K562 (cell line): ENCODE data around the gene CENPX. TPM values are rescaled to one million over a fixed set of nuclear protein-coding genes. Genes with fewer than 3 reads are reported as not detected.

Experiments
- ATAC-seq: fragments of 200-7000 bp; cut with Tn5 transposase; 3 replicates; pipeline ENCODE4 v1.9.1; 2020; ENCODE audit warnings: moderate library complexity
- BruUV-seq: library from RNA; stranded (reverse); fragments of 400-500 nt; replicated peaks from 2 replicates; lab custom pipeline; 2021; lab: Mats Ljungman, UMichigan
- CTCF ChIA-PET: fragments of 300-600 bp; formaldehyde crosslinking; extraction: SDS; loops from one replicate; lab custom pipeline; 2021; ENCODE audit warnings: low intra/inter-chr PET ratio; lab: Yijun Ruan, JAX
- POLR2A ChIA-PET: fragments of 300-600, 350-650 bp; sonication (Branson Sonifier 250); formaldehyde crosslinking; extraction: SDS; loops from one replicate; lab custom pipeline; 2021; ENCODE audit warnings: antibody characterized with exemption, inconsistent platforms; lab: Yijun Ruan, JAX
- DNase-seq, 4 experiments: peaks; one replicate each; pipeline versions ENCODE4 v3.0.0 to v3.0.0-alpha.2; 2011 to 2018; ENCODE audit warnings: low spot score in 3 of 4, mixed read lengths in 3 of 4; ENCODE audit errors: extremely low read depth in 1 of 4
- FAIRE-seq: peaks from 2 replicates; lab custom pipeline; 2011; peaks lifted over from hg19 to GRCh38; lab: Jason Lieb, UNC
- H2AFZ ChIP-seq: 2 replicates; pipeline ENCODE4 v1.6.0; 2011; ENCODE audit warnings: low read depth, low read length, control low read depth, inconsistent platforms
- H3K27ac ChIP-seq: fragments of 200-600 bp; 3 replicates; pipeline ENCODE4 v1.8.0; 2011; ENCODE audit warnings: low read depth, mild to moderate bottlenecking, control low read depth, inconsistent platforms, low read length, moderate library complexity, mixed read lengths; ENCODE audit errors: extremely low read depth
- H3K27me3 ChIP-seq, 2 experiments: fragments of 300-600 bp in 1 of 2; 2 replicates in 1 of 2; 3 replicates in 1 of 2; pipeline versions ENCODE4 v1.6.0 to v1.8.0; 2011; ENCODE audit warnings: inconsistent platforms in 2 of 2, low read length in 2 of 2, mild to moderate bottlenecking in 1 of 2, mixed read lengths in 1 of 2, moderate library complexity in 1 of 2; ENCODE audit not compliant: control insufficient read depth in 2 of 2, insufficient read depth in 2 of 2
- H3K36me3 ChIP-seq: fragments of 300-600 bp; 3 replicates; pipeline ENCODE4 v1.8.0; 2011; ENCODE audit warnings: mild to moderate bottlenecking, low read length, inconsistent platforms; ENCODE audit not compliant: control insufficient read depth, insufficient read depth
- H3K4me1 ChIP-seq, 2 experiments: fragments of 200-600 bp in 1 of 2; replicated peaks in 1 of 2; 2 replicates in 1 of 2; 3 replicates in 1 of 2; pipeline versions ENCODE4 v1.5.1 to v1.8.0; 2011; ENCODE audit warnings: inconsistent platforms in 2 of 2, low read length in 2 of 2, mild to moderate bottlenecking in 1 of 2, mixed read lengths in 1 of 2, moderate library complexity in 1 of 2; ENCODE audit not compliant: control insufficient read depth in 2 of 2, insufficient read depth in 2 of 2
- H3K4me2 ChIP-seq: 2 replicates; pipeline ENCODE4 v1.6.1; 2011; ENCODE audit warnings: low read length, control low read depth, inconsistent platforms, mixed read lengths; ENCODE audit not compliant: insufficient read depth
- H3K4me3 ChIP-seq: fragments of 200-600 bp; sonication (generic), shearing (Covaris generic); 2 replicates; pipeline ENCODE4 v1.5.1; 2016; ENCODE audit warnings: control low read depth, inconsistent platforms
- H3K79me2 ChIP-seq: fragments of 200-600 bp; 3 replicates; pipeline ENCODE4 v1.8.0; 2011; ENCODE audit warnings: low read length, inconsistent platforms; ENCODE audit not compliant: control insufficient read depth, insufficient read depth
- H3K9ac ChIP-seq, 2 experiments: 2 replicates each; pipeline versions ENCODE4 v1.6.0 to v1.6.1; 2011; ENCODE audit warnings: low read depth in 2 of 2, low read length in 2 of 2, control low read depth in 1 of 2, inconsistent platforms in 1 of 2, mild to moderate bottlenecking in 1 of 2, mixed read lengths in 1 of 2; ENCODE audit not compliant: insufficient read depth in 1 of 2
- H3K9me1 ChIP-seq: one replicate; pipeline ENCODE4 v1.6.0; 2011; ENCODE audit warnings: inconsistent platforms, mild to moderate bottlenecking, low read length, moderate library complexity; ENCODE audit not compliant: control insufficient read depth, insufficient read depth
- H3K9me3 ChIP-seq: replicated peaks from 2 replicates; pipeline ENCODE4 v1.5.1; 2011; ENCODE audit warnings: low read depth, low read length, inconsistent platforms; ENCODE audit not compliant: control insufficient read depth, insufficient read depth
- H4K20me1 ChIP-seq: replicated peaks from 2 replicates; pipeline ENCODE4 v1.6.1; 2011; ENCODE audit warnings: low read length, inconsistent platforms, mixed read lengths; ENCODE audit not compliant: control insufficient read depth, insufficient read depth
- BCLAF1 ChIP-seq, 2 experiments: fragments of 450-650 bp in 1 of 2; IDR thresholded peaks; 2 replicates each; pipeline ENCODE4 v1.6.1; 2011 to 2017; ENCODE audit warnings: low read depth in 2 of 2, antibody characterized with exemption in 1 of 2, borderline replicate concordance in 1 of 2, low read length in 1 of 2, mild to moderate bottlenecking in 1 of 2, mixed read lengths in 1 of 2; ENCODE audit not compliant: control insufficient read depth in 1 of 2
- NBN ChIP-seq: fragments of 450-650 bp; IDR thresholded peaks from 2 replicates; pipeline ENCODE4 v1.6.1; 2016; ENCODE audit warnings: low read depth, mild to moderate bottlenecking
- POLR2G ChIP-seq: fragments of 200-400 bp; formaldehyde crosslinking; IDR thresholded peaks from 2 replicates; pipeline ENCODE4 v1.6.1; 2017; ENCODE audit warnings: low read depth, mild to moderate bottlenecking, antibody characterized with exemption, low read length, moderate library complexity
- REST ChIP-seq, 2 experiments: fragments of 450-650 bp; formaldehyde crosslinking in 1 of 2; IDR thresholded peaks; 2 replicates each; pipeline versions ENCODE4 v1.4.0 to v1.6.1; 2014 to 2020; ENCODE audit warnings: mild to moderate bottlenecking in 2 of 2, borderline replicate concordance in 1 of 2, low read depth in 1 of 2
- SLC30A9 ChIP-seq: fragments of 250-450 bp; sonication (Bioruptor Pico); IDR thresholded peaks from 2 replicates; pipeline ENCODE4 v1.8.0; 2022; ENCODE audit warnings: mild to moderate bottlenecking, moderate library complexity
- WGBS: fragments of 100-300 bp; shearing (Covaris generic); methylation state at CpG from one replicate; pipeline ENCODE4 v1.1.6; 2016; ENCODE audit warnings: low coverage, mixed read lengths; ENCODE audit not compliant: insufficient coverage; ENCODE audit errors: missing lambda C conversion rate; 5-methylcytosine and 5-hydroxymethylcytosine counted together
- in situ Hi-C: fragments of 300-500 bp; cut with MboI; formaldehyde crosslinking; loops from 4 replicates; pipeline ENCODE4 v1.15.0; 2018; ENCODE audit warnings: inconsistent platforms, mixed read lengths
- intact Hi-C: fragments of 100-400 bp; cut with micrococcal nuclease; formaldehyde crosslinking; loops from 2 replicates; pipeline ENCODE4 v1.14.2; 2022
- polyA plus RNA-seq, 8 experiments: library from polyadenylated mRNA; depleted of rRNA in 4 of 8; stranded (reverse) in 5 of 8; unstranded in 3 of 8; fragments of >200 nt; fragmentation: Nextera tagmentation in 2 of 8; fragmentation: Illumina TruSeq in 1 of 8; extraction: Ambion mirVana in 2 of 8; extraction: Trizol in 1 of 8; gene quantifications; 2 replicates each; pipeline versions ENCODE4 v1.2.1 to v1.2.3, GENCODE V29; 2011 to 2014; ENCODE audit warnings: inconsistent platforms in 1 of 8, missing spikeins in 1 of 8
- total RNA-seq, 7 experiments: library from RNA; depleted of rRNA in 6 of 7; stranded (reverse); fragments of >200 nt in 6 of 7; fragmentation: Illumina TruSeq in 2 of 7; extraction: Trizol in 2 of 7; gene quantifications; 2 replicates each; pipeline versions ENCODE4 v1.2.1 to v1.2.3, GENCODE V29; 2011 to 2021; ENCODE audit warnings: low replicate concordance in 1 of 7

Gene CENPX
- total and polyA plus RNA-seq, 9 of the 15 experiments (the other 6 are each of a cell fraction or from before 2014, with no cell fraction given): 32.7 to 352 (median 127) TPM

DNA sequence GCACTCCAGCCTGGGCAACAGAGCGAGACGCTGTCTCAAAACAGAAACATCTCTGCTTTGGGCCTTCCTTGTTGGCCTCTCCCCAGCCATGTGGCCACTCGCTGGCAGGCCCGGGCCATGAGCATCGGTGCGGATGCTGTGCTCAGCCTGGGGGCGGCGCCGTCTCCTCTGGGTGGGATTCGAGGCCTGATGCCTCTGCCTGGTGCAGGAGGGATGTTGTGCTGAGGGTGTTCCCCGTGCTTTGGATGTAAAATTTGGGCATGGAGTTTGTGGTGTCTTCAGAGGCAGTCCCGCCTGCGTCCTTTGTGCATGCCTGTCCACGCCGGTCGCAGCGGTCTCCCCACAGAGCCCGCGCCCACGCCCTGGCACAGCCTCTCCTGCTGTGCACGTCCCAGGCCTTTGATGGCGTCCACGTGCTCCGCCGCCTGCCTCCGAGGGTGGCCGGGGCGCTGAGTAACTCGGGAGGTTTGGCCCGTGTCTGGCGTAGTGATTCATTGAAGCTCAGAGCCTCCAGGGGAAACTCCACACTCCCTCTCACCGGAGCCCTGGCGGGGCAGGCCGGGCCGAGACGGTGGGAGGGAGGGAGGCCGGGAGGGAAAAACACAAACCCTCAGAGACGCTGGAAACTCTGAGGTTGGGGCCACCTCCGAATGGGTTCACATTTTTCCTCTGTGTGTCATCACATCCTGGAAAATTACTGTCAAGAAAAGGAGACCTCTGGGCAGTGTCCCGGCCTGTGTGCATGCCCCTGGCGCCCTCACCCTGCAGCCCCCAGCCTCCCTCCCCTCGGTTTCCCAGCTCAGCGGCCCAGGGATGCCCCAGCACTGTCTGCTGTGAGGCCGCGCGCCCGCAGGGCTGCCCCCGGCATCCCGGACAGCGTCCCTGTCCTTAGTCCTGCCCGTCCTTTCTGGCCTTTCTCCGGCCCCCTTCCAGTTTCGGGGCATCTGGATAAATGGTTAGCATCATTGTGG, 19.0 kb downstream of the CENPX start:
- Histone ChIP-seq H3K4me1 (peaks cover 0 to 76% of the 10 kb centered on the region in 2 experiments; a peak in 2 of 5 replicates), H3K9ac (peak overlapping the region in 1 of 2 experiments; percentile 17; a peak in 1 of 4 replicates), H2AFZ (no peak overlapping the region), H3K4me2 (no peak overlapping the region), H3K27ac (no peak overlapping the region), H3K36me3 (no peaks in the 10 kb centered on the region), H3K79me2 (no peaks in the 10 kb centered on the region), H3K9me1 (peaks cover 3% of the 10 kb centered on the region), H3K27me3 (no peaks in the 10 kb centered on the region), H3K4me3 (no peak overlapping the region), H4K20me1 (0 out of 2 replicates have a peak, but pooled peaks cover 4% of the 10 kb centered on the region), H3K9me3 (no peaks in the 10 kb centered on the region)
- intact Hi-C loops (no loop called here), in situ Hi-C loops (no loop called here)
- BruUV-seq: no TSS peak
- CTCF ChIA-PET: no interaction called here
- no peak for TF ChIP-seq SLC30A9 (CRISPR knock-in tag)
- no peak for TF ChIP-seq BCLAF1 (IDR thresholded peaks at IDR 0.05; ENCODE audit: borderline replicate concordance in 1 of 2, control insufficient read depth in 1 of 2, low read depth in 2 of 2, low read length in 1 of 2)
- 0 out of 2 replicates have a peak, but pooled peaks have one; percentile 10 for TF ChIP-seq POLR2G
- no peak for TF ChIP-seq REST (IDR thresholded peaks at IDR 0.05; ENCODE audit: borderline replicate concordance)
- TF ChIP-seq REST (CRISPR knock-in tag; IDR thresholded peaks at IDR 0.05; ENCODE audit: low read depth): no peak
- no peak for TF ChIP-seq NBN
- WGBS: 72% methylated on average over 31 of the region's 53 CpGs
- no peak for FAIRE-seq
- no peak for ATAC-seq
- POLR2A ChIA-PET: interaction anchor here (0.6 to 0.8 kb wide), 4 partner anchors 14 to 368 kb away, joined by 3 to 5 read pairs (median 3); no protein-coding TSS in a partner anchor
- DNase-seq: no peak
